Measurements from ENCODE around the gene ANKRD6.

The ANKRD6 gene

DNA sequence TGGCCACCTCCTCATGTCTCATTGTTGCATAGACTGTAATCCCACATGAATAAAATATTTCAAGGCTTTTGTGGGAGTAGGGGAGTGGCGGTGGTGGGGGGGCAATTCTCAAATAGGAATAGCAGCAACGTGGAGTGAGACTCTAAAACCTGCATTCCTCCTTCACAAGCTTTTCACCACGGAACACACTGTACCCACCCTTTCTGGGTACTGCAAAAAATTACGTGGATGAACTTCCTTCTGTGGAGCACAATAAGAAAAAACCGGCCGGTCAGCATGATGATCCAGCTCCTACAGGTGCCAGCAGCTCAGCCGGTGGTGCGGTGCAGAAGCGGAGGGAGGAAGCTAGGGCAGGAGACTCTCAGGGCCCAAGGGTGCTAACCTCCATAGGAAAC, 19.9 kb upstream of the ANKRD6 start:
- no peak for DNase-seq (ENCODE audit: low spot score)

GRCh38 chr6:89414215-89414614, 18.7 kb upstream of the ANKRD6 start:
- no peak for DNase-seq (ENCODE audit: low spot score)

DNA sequence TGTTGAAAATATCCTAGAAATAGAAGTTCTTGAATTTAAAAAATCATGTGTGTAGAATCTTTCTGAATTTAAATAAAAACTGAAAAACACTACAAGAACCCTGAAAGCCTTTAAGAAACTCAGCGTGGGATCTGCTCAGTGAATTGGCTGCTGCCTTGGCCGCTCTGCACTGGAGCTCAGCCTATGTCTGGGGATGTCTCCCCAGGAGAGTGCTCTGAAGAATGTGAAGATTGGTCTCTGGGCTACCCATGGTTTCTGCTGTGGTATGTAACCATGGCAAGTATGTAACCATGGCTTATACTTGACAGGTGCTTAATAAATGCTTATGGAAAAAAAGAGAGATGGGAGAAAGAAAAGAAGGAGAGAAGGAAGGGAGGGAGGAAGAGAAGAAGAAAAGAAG, 17.8 kb upstream of the ANKRD6 start:
- DNase-seq (ENCODE audit: low spot score) = no peak

- no peak for DNase-seq (ENCODE audit: low spot score)
These were observed 16.2 kb upstream of the ANKRD6 start for GRCh38 chr6:89416796-89417195.

DNA sequence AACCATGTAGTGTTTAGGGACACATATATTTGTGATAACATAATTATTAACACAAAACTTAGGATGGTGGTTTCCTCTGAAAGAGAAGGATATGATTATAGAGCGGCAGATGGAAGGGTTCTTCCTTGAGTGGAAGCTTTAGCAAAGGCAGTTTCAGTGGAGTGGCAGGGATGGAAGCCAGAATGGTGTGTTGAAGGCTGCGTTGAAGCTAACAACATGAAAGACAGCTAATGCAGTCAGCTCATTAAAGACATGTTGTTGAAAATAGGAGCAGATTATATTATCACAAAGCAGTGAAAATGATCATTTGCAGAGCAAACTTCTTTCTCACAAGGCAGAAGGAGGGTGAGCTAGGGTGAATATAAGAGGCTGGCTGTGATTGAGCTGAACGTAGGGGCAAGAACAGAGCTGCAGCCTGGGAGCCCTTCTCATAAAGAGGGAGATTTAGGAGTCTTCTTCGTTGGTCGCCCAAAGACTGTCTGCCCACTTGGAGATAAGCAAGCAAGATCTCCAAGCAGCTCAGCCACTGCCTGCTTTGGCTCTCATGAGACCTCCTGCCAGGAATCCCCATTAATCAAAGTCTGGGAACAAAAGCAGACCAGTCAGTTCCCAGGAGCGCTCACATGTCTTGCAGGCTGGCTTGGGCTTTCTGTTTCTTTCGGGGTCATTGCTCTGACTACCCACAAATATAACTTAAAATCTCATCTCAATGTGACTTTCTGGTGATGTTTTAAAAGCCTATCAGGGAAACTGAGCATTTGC, 2.6 kb upstream of the ANKRD6 start:
- no peak for DNase-seq (ENCODE audit: low spot score)

DNA sequence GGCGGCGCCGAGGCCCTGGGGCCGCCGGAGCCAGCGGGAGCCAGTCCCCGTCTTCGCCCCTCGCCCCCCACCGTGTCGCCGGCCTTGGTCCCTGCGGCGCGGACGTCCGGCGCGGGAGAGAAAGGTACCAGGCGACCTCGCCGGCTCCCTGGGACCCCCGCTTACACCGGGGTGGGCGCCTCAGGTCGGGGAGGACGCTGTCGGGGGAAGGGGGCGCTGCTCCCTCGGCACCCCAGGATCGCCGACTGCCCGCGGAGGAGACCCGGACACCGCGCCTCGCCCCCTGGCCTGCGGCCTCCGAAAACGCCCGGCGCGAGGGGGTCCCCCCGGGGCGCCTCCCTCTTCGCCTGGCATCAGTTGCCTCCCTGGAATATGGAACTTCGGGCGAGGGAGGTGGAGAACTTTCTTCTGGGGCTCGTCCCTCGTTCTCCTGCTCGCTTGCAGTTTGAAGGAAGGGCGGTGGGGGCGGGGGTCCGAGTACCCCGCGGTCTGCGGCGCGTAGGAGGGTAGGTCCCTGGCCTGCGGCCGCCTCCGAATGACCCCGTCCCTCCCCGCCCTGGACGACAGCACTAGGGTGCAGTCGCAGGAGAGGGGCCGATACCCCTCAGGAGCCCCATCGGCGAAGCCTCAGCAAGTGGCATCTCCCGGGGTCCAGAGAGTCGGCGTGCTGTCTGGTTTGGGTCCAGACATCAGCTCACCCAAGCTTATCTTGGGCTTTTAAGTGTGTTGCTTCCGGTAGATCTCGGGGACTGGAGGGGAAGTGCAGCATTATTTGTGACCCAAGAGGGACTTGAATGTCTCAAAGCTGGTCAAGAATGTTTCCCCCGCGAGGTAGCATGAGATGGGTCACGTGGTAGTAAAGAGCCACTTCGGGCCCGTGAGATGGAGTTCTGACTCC, 549 bp downstream of the ANKRD6 start:
- DNase-seq (ENCODE audit: low spot score) = peak; percentile 16

GRCh38 chr6:89434150-89434499, 1.2 kb downstream of the ANKRD6 start:
- DNase-seq (ENCODE audit: low spot score) = no peak

DNA sequence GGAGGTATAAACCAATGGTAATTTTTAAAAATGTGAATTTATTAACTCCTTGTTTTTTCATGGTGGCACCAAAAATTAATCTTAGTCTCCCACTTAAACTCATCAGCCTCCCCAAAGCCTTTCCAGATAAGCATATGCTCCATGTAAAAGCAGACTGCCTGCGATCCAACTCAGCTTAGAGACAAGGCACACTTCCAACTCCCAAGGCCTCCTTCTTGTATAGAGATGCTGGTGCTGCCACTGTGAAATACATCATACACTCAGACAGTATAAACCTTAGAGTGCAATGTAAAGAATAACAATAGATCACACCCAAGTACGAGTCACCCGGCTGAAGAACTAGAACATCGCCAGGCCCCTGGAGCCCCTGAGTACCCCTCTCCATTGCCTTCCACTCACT, 2.0 kb downstream of the ANKRD6 start:
- DNase-seq (ENCODE audit: low spot score) = no peak

GRCh38 chr6:89436226-89436625, 3.3 kb downstream of the ANKRD6 start:
- no peak for DNase-seq (ENCODE audit: low spot score)

DNA sequence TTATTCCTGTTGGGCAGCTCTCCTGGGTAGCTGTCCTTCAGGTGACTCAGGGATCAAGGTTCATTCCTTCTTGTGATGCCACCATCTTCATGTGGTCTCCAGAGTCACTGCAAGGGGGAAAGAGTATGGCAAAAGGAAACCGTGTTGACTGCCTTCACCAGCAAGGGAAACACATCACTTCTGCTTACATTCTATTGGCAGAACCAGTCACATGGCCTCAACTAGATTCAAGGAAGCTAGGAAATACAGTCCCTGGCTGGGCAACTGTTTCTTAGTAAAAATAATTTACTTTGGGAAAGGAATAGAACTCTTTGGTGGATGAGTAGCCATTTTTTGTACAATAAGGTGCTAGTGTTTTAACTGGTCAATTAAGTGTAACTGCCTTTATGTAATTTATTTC, 5.3 kb downstream of the ANKRD6 start:
- no peak for DNase-seq (ENCODE audit: low spot score)

- DNase-seq (ENCODE audit: low spot score) = no peak
These were observed 6.1 kb downstream of the ANKRD6 start for GRCh38 chr6:89439014-89439413.

DNA sequence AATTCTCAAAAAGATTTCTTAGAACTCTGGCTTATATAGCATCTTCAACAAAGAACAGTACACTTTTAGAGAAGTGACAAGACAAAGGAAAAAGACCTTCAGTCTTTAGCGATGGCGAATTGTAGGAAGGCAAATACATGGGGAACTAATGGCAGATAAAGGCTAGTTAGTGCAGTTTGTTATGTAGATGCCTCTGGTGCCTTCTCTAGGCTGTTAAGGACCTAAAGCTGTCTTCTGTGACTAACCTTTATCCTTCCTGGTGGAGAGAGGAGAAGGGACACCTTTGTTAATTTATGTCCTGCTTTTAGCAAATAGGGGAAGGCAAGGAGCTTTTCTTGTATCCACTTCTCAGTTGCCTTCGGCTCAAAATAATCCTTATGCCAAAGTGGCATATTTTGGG, 7.2 kb downstream of the ANKRD6 start:
- no peak for DNase-seq (ENCODE audit: low spot score)

GRCh38 chr6:89443658-89444057, 10.7 kb downstream of the ANKRD6 start:
- no peak for DNase-seq (ENCODE audit: low spot score)

DNA sequence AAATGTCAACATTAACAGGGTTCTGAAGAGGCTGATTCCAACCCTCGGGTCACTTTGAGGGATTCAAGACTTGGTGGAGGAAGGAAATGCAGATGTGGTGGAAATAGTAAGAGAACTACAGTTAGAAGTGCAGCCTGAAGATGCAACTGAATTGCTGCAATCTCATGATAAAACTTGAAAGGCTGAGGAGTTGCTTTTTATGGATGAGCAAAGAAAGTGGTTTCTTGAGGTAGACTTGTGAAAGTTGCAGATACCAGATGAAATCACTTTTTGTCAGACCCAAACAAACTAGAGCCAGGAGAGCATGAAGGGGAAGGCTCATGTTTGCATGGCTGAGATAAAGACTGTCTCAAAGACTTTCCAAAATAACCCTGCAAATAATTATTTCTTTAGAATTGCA, 16.2 kb downstream of the ANKRD6 start:
- DNase-seq (ENCODE audit: low spot score) = no peak

DNA sequence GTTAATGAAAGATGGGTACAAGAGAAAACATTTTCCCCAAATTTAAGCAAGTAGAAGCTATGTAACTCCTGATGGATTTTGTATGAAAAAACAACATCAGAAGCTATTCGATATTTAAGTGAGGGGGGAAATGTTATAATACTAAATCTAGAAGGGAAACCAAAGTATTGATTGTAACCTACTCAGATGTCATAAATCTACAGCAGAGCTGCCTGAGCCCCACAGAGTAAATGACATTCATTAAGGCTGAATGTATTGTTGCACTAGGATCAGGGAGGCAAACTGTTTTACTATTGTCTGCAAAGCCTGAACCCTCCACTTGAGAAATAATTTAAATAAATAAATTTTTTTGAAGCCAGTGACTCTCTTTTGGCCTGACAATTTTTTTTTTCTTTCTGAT, 19.3 kb downstream of the ANKRD6 start:
- DNase-seq (ENCODE audit: low spot score) = no peak

- DNase-seq (ENCODE audit: low spot score) = no peak
These were observed 21.3 kb downstream of the ANKRD6 start for GRCh38 chr6:89454300-89454699.

GRCh38 chr6:89458704-89459103, 25.8 kb downstream of the ANKRD6 start:
- DNase-seq (ENCODE audit: low spot score) = no peak

DNA sequence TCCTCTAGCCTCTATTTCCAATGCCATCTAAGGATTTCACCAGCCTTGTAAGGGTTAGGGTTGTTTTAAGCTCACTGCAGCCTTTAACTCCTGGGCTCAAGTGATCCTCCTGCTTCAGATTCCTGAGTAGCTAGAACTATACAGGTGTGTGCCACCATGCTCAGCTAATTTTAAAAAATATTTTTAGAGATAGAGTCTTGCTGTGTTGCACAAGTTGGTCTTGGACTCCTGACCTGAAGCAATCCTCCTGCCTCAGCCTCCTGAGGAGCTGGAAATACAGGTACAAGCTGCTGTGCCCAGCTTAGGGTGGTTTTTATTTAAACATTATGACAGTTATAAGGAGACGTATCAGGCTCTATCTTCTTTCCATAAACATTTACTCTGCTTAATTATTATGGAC, 26.5 kb downstream of the ANKRD6 start:
- no peak for DNase-seq (ENCODE audit: low spot score)

DNA sequence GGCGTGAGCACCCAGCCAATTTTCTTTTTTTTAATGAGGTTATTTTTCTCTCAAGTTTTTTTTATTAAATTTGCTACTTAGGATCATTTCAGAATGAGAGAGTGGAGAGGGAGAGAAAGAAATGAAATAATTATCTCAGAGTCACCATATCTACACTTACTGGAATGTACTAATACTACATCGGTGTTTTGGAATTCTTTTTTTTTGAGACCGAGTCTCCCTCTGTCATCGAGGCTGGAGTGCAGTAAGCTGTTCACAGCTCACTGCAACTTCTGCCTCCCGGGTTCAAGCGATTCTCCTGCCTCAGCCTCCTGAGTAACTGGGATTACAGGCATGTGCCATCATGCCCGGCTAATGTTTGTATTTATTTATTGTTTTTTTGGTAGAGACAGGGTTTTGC, 27.8 kb downstream of the ANKRD6 start:
- DNase-seq (ENCODE audit: low spot score) = no peak

GRCh38 chr6:89462503-89462902, 29.6 kb downstream of the ANKRD6 start:
- no peak for DNase-seq (ENCODE audit: low spot score)

GRCh38 chr6:89464295-89464694, 31.3 kb downstream of the ANKRD6 start:
- no peak for DNase-seq (ENCODE audit: low spot score)

DNA sequence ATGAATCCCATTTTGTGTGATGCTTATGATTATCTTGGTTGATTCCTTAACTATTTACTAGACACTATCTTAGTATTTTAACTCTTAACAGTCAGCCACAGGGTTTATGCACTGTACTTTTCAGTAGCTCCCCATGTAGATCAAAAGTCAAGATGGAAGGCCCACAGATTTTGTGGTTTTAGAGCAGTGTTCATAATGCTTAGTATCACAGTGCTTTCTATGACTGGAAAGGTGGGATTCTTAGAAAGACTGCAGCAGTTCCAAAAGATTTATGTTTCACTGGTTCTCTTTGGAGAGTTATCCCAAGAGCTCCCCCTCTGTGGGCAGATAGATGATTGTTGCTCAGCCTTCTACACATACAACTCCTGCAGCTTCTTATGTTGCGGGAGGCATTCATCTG, 34.5 kb downstream of the ANKRD6 start:
- DNase-seq (ENCODE audit: low spot score) = no peak

DNA sequence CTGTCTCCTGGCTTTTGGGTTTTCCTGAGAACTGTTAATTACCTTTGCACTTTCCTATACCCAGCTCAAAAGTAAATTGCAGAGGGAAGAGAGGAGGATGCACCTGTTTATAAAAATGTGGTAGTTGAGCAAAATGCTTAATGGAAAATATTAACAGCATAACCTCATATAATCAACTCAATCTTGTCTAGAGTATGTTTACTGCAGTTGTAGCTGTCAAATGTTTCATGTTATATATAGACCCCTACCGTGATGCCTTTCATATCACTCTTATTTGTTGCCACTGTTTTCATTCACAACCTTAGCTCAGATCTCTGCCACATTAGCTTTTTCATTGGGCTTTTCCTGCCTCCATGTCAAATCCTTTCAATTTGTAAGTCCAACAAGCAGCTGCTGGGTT, 36.0 kb downstream of the ANKRD6 start:
- no peak for DNase-seq (ENCODE audit: low spot score)
